Colonic mucosa (tissue), 4 donors: ENCODE data around the gene CARD19. TPM values are rescaled to one million over a fixed set of nuclear protein-coding genes. Genes with fewer than 3 reads are reported as not detected.

Experiments
- DNase-seq: peaks from one replicate; pipeline ENCODE4 v3.0.0-alpha.2; 2020
- H3K27ac ChIP-seq: fragments of 200-600 bp; one replicate; pipeline ENCODE4 v1.8.0; 2021
- H3K27me3 ChIP-seq: fragments of 200-600 bp; one replicate; pipeline ENCODE4 v1.8.0; 2021
- H3K36me3 ChIP-seq: fragments of 200-600 bp; one replicate; pipeline ENCODE4 v1.8.0; 2021
- H3K4me1 ChIP-seq: fragments of 200-600 bp; one replicate; pipeline ENCODE4 v1.8.0; 2021; ENCODE audit warnings: mild to moderate bottlenecking
- H3K4me3 ChIP-seq: fragments of 200-600 bp; one replicate; pipeline ENCODE4 v1.8.0; 2021
- H3K9ac ChIP-seq, 2 donors: one replicate each; pipeline ENCODE4 v1.7.0; 2013; ENCODE audit warnings: control low read depth in 2 of 2, low read depth in 2 of 2, low read length in 2 of 2
- H3K9me3 ChIP-seq: fragments of 200-600 bp; one replicate; pipeline ENCODE4 v1.8.0; 2021
- intact Hi-C: fragments of 100-400 bp; cut with DNase I; formaldehyde crosslinking; loops from one replicate; pipeline ENCODE4 v1.14.1; 2022
- total RNA-seq, 2 donors: library from RNA; stranded (reverse); fragmentation: NEBNext Ultra II Directional in 1 of 2; extraction: Animal tissue kit (Norgen Biotek cat#: 25700) in 1 of 2; gene quantifications; one replicate each; pipeline ENCODE4 v1.2.1, GENCODE V29; 2021
- TF ChIP-seq, protein P1 (sequence below): fragments of 200-600 bp; IDR thresholded peaks from one replicate; pipeline ENCODE4 v1.8.0; 2022; ENCODE audit warnings: antibody characterized with exemption, mild to moderate bottlenecking
- donor health status: healthy.
- donor health status: DM: no; HTN: no; CAD: no.
- donor health status: DM: no; HTN: no; CAD: no.

The CARD19 gene
- total RNA-seq, 2 donors from 2014 or later: 48.6 to 56.3 TPM

DNA sequence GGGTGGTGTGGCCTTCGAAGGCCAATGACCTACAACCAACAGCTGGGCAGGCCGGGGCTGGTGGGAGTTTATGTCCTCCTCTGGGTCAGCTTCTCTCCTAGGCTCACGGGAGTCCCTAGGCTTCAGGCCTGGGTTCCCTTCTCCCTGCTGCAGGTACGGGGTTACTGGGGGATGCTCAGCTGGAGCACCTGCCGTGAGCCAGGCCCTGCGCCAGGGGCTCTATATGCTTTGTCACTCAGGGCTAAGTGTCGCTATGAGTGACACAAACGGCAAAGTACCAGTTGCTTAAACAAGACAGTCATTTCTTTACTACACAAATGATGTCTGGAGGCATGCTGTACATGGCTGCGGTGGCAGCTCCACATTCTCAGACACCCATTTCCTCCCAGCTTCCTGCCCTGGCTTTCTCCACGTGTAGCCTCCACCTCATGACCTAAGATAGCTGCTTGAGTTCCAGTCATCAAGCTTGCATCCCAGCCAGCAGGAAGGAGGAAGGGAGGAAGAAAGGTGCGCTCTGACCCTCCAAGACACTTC, 60.5 kb downstream of the CARD19 start:
- TF ChIP-seq, protein P1, sequence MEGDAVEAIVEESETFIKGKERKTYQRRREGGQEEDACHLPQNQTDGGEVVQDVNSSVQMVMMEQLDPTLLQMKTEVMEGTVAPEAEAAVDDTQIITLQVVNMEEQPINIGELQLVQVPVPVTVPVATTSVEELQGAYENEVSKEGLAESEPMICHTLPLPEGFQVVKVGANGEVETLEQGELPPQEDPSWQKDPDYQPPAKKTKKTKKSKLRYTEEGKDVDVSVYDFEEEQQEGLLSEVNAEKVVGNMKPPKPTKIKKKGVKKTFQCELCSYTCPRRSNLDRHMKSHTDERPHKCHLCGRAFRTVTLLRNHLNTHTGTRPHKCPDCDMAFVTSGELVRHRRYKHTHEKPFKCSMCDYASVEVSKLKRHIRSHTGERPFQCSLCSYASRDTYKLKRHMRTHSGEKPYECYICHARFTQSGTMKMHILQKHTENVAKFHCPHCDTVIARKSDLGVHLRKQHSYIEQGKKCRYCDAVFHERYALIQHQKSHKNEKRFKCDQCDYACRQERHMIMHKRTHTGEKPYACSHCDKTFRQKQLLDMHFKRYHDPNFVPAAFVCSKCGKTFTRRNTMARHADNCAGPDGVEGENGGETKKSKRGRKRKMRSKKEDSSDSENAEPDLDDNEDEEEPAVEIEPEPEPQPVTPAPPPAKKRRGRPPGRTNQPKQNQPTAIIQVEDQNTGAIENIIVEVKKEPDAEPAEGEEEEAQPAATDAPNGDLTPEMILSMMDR: no peak
- H3K4me3 ChIP-seq: no peak overlapping the region
- no peak for DNase-seq
- H3K36me3 ChIP-seq: no peaks in the 10 kb centered on the region
- intact Hi-C loops: no loop called here
- H3K4me1 ChIP-seq: no peaks in the 10 kb centered on the region
- H3K9me3 ChIP-seq: no peaks in the 10 kb centered on the region
- no peak overlapping the region for H3K27ac ChIP-seq
- H3K27me3 ChIP-seq: no peaks in the 10 kb centered on the region
- no peak overlapping the region for H3K9ac ChIP-seq

DNA sequence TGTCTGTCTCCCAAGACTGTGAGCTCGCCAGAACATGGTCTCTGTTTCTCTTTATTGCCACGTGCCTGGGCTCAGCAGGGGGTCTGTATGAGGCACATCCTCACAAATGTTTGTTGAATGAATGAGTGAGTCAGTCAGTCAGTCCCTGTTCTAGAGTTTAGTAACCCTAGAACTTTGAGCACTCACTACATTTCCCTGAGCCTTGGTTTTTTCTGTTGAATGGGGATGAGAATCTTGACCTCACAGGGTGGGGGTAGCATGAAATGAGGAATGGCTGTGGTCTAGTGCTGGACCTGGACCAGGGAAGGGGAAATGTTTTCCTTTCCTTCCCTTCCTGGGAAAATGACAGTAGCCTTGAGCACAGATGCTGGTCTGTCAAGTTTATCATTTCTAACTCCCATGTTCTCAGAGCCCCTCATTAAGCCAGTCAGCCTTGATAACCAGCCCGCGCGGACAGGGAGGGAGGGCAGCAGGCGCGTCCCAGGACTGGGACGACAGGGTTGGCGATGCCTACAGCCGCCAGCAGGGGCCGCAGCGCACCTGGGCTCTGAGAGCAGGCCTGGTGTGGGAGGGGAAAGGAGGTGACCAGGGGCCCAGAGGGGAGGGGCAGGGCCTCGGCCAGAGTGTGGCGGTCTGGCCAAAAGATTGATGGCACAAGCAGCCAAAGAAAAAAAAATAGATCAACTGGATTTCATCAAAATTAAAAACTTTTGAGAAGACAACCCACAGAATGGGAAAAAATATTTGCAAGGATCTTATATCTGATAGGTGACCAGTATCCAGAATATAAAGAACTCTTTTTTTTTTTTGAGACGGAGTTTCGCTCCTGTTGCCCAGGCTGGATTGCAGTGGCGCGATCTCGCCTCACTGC, 63.8 kb downstream of the CARD19 start:
- peak; percentile 90 for DNase-seq
- Histone ChIP-seq H3K9me3 (no peaks in the 10 kb centered on the region), H3K4me1 (no peaks in the 10 kb centered on the region), H3K27ac (no peak overlapping the region), H3K9ac (peak overlapping the region in 1 of 2 donors; percentile 24), H3K4me3 (no peak overlapping the region), H3K36me3 (no peaks in the 10 kb centered on the region), H3K27me3 (no peaks in the 10 kb centered on the region)
- intact Hi-C loops: loop anchor here (2.0 to 10.0 kb wide), 2 partner anchors 143 to 395 kb away; no protein-coding TSS in a partner anchor
- TF ChIP-seq, protein P1: peak; percentile 94

DNA sequence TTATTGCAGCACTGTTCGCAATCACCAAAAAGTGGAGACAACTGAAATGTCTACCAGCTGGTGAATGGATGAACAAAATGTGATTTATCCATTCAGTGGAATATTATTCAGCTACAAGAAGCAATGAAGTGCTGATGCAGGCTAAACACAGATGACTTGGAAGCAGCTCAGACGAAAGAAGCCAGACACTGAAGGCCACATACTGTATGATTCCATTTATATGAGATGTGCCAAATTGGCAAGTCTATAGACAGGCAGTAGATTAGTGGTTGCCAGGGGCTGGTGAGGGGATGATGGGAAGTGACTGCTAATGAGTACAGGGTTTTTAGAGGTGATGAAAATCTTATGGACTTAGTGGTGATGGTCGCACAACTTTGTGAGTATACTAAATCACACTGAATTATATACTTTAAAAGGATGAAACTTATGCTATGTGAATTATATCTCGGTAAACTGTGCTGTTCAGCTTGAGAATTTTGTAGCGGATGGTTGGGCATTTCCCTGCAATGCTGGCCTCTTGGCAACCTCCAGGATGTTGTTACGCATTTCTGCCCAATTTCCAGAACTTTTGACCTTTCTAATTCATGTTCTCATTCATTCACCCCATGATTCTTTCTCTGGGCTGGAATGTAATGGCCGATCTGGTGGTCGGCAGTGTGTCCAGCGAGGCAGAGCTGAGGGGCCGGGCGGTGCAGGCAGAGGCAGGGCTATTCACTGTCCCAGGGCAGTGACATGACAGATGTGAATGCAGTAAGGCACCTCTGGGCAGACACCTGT, 66.0 kb downstream of the CARD19 start:
- intact Hi-C loops: loop anchor here (2.0 to 10.0 kb wide), 2 partner anchors 141 to 393 kb away; no protein-coding TSS in a partner anchor
- TF ChIP-seq, protein P1: no peak
- H3K4me1 ChIP-seq: peaks cover 4% of the 10 kb centered on the region
- H3K27me3 ChIP-seq: no peaks in the 10 kb centered on the region
- H3K36me3 ChIP-seq: no peaks in the 10 kb centered on the region
- H3K9me3 ChIP-seq: no peaks in the 10 kb centered on the region
- H3K9ac ChIP-seq: no peak overlapping the region
- H3K4me3 ChIP-seq: no peak overlapping the region
- H3K27ac ChIP-seq: no peak overlapping the region
- no peak for DNase-seq

Other genes with a start within 250 kb of the CARD19 start
- 1 to 10 TPM; 4.0 to 7.1 TPM for gene ZNF484, start 218.2 kb upstream of the CARD19 start, total RNA-seq
- 1 to 10 TPM; 1.8 to 2.3 TPM for gene FGD3, start 148.7 kb upstream of the CARD19 start, total RNA-seq
- gene SUSD3, start 37.5 kb upstream of the CARD19 start, total RNA-seq: 1 to 10 TPM; 1.6 to 2.2 TPM
- gene NINJ1, start 38.0 kb downstream of the CARD19 start, total RNA-seq: 10 to 100 TPM; 24.5 to 29.4 TPM
- 100 to 1,000 TPM; 161 to 238 TPM for gene WNK2, start 87.9 kb downstream of the CARD19 start, total RNA-seq